Pulmonary artery endothelial cell (primary cell): ENCODE data around the gene RARG. TPM values are rescaled to one million over a fixed set of nuclear protein-coding genes. Genes with fewer than 3 reads are reported as not detected.
"Not testable (repeated sequence)": the region's sequence is repeated elsewhere in the genome, so short reads cannot be mapped to it uniquely, and the experiment has no call there.

Experiments
- DNase-seq: peaks from one replicate; pipeline ENCODE4 v3.0.0-alpha.2; 2011; ENCODE audit warnings: low read depth, low spot score
- total RNA-seq: library from RNA; depleted of rRNA; stranded (reverse); fragments of >200 nt; gene quantifications from 2 replicates; pipeline ENCODE4 v1.2.3, GENCODE V29; 2014

The RARG gene
- total RNA-seq, 1 donor from 2014 or later = 4.2 TPM

GRCh38 chr12:53171725-53172329 lies 60.2 kb downstream of the RARG start:
- DNase-seq = no peak

GRCh38 chr12:53170876-53171724 lies 60.9 kb downstream of the RARG start:
- DNase-seq = no peak

- DNase-seq = no peak
Measured at GRCh38 chr12:53170215-53170614, 61.8 kb downstream of the RARG start.

GRCh38 chr12:53169644-53170043 lies 62.4 kb downstream of the RARG start:
- no peak for DNase-seq

DNA sequence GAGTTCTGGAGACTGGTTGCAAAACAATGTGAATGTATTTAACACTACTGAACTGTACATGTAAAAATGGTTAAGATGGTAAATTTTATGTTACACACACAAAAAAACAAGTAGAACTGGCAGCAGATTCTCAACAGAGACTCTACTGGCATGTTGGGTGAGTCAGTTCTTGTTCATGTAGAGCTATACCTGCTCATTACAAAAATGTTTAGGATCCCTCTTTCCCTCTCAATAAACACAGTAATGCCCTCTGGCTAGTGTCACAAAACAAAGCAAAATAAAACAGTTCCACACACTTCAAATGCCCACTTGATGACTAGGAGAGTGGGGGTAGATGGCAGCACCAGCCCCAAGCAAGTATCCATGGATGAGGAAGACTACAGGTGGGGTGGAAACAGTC lies 65.2 kb downstream of the RARG start:
- no peak for DNase-seq

DNA sequence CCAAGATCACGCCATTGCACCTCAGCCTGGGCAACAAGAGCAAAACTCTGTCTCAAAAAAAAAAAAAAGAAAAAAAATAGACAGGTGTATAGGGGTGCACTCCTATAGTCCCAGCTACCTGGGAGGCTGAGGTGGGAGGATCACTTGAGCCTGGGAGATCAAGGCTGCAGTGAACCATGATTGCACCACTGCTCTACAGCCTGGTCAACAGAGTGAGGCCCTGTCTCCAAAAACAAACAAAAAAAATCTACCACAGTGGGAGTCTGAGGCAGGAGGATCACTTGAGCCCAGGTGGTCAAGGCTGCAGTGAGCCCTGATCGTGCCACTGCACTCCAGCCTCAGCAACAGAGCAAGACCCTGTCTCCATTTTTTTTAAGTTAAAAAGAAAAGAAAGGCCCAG lies 69.0 kb downstream of the RARG start:
- not testable (repeated sequence) for DNase-seq

DNA sequence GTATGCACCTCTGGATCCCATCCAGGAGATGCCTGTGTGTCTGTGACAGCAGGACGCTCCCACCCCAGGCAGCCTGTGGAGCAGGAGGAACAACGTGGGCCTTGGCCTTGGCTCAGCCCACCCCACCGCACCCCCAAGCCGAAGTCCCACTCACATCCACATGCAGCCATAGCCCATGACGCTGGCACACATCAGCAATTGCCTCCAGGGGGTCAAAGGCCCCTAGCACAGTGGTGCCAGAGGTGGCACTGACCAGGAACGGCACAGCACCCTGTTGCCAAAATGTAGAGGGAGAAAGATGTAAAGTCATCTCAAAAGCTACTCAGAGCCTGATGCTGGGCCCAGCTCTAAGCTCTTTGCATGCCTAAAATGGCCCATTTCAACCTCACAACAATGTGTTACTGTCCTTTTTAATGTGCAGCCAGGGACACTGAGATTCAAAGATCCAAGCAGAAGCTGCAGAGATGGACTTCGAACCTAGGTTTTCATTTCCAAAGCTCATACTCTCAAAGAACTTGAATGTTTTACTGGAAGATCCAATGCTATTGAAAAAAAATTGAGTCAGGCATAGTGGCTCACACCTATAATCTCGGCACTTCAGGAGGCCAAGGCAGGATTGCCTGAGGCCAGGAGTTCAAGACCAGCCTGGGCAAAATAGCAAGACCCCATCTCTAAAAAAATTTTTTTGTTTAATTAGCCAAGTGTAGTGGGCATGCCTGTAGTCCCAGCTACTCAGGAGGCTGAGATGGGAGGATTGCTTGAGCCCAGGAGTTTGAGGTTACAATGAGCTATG lies 70.7 kb downstream of the RARG start:
- DNase-seq = no peak

GRCh38 chr12:53160673-53161072 lies 71.3 kb downstream of the RARG start:
- no peak for DNase-seq

Other genes starting within 250 kb of the RARG start
- gene EIF4B, start 225.8 kb downstream of the RARG start, total RNA-seq = 1,078 and 1,340 TPM in 2 replicates
- 14.9 and 27.0 TPM in 2 replicates for gene TNS2, start 182.1 kb downstream of the RARG start, total RNA-seq
- gene SPRYD3, start 152.8 kb downstream of the RARG start, total RNA-seq = 20.0 and 21.8 TPM in 2 replicates
- gene IGFBP6, start 134.5 kb downstream of the RARG start, total RNA-seq = 10.6 and 27.3 TPM in 2 replicates
- gene SOAT2, start 128.7 kb downstream of the RARG start, total RNA-seq = not detected in 2 replicates
- gene ZNF740, start 51.5 kb downstream of the RARG start, total RNA-seq = 14.1 and 16.9 TPM in 2 replicates
- 4.1 and 4.2 TPM in 2 replicates for gene CSAD, start 51.3 kb downstream of the RARG start, total RNA-seq
- 0.42 TPM in 1 of 2 replicates, not detected in the other for gene ITGB7, start 25.0 kb downstream of the RARG start, total RNA-seq
- 6.7 and 14.6 TPM in 2 replicates for gene ESPL1, start 36.1 kb upstream of the RARG start, total RNA-seq
- gene PFDN5, start 63.3 kb upstream of the RARG start, total RNA-seq = 382 and 446 TPM in 2 replicates
- gene MYG1, start 67.5 kb upstream of the RARG start, total RNA-seq = 50.5 and 54.3 TPM in 2 replicates
- gene AAAS, start 89.4 kb upstream of the RARG start, total RNA-seq = 36.7 and 44.2 TPM in 2 replicates
- gene SP7, start 104.1 kb upstream of the RARG start, total RNA-seq = not detected in 2 replicates
- 27.4 and 44.1 TPM in 2 replicates for gene SP1, start 148.0 kb upstream of the RARG start, total RNA-seq
- not detected in 2 replicates for gene AMHR2, start 191.6 kb upstream of the RARG start, total RNA-seq
- gene PRR13, start 209.5 kb upstream of the RARG start, total RNA-seq = 24.3 and 26.2 TPM in 2 replicates
- 368 and 377 TPM in 2 replicates for gene PCBP2, start 219.9 kb upstream of the RARG start, total RNA-seq